SU-DHL-6 (cell line): ENCODE results near the gene NDUFB10.

Source experiments
- H2AFZ ChIP-seq: fragments of 200-600 bp; sonication (generic); 2 replicates; pipeline ENCODE4 v1.6.1; 2014; ENCODE audit warnings: low read depth, mild to moderate bottlenecking, moderate library complexity, mixed read lengths, antibody characterized with exemption, low read length; ENCODE audit not compliant: severe bottlenecking
- H3F3A ChIP-seq: fragments of 200-600 bp; shearing (Covaris generic); 2 replicates; pipeline ENCODE4 v1.6.0; 2016; ENCODE audit warnings: antibody characterized with exemption, mild to moderate bottlenecking; ENCODE audit not compliant: insufficient read depth
- H3K27ac ChIP-seq: fragments of 200-600 bp; sonication (generic); 2 replicates; pipeline ENCODE4 v1.5.1; 2016; ENCODE audit warnings: low read depth, mild to moderate bottlenecking, low read length, moderate library complexity, mixed read lengths
- H3K27me3 ChIP-seq: fragments of 200-600 bp; sonication (generic), shearing (Covaris generic); 2 replicates; pipeline ENCODE4 v1.6.0; 2014; ENCODE audit warnings: mild to moderate bottlenecking, low read length
- H3K36me3 ChIP-seq: fragments of 200-600 bp; sonication (generic); 2 replicates; pipeline ENCODE4 v1.6.1; 2014; ENCODE audit warnings: mild to moderate bottlenecking, low read length, mixed read lengths
- H3K4me2 ChIP-seq: fragments of 300-600, 200-600 bp; shearing (Covaris generic), sonication (generic); 2 replicates; pipeline ENCODE4 v1.6.0; 2014; ENCODE audit warnings: low read length, low read depth, mild to moderate bottlenecking; ENCODE audit not compliant: poor library complexity, severe bottlenecking
- H3K4me3 ChIP-seq: fragments of 200-600 bp; sonication (generic); 2 replicates; pipeline ENCODE4 v1.5.1; 2014; ENCODE audit warnings: antibody characterized with exemption, low read length, mild to moderate bottlenecking, mixed read lengths; ENCODE audit not compliant: insufficient read depth, poor library complexity, severe bottlenecking
- H3K79me2 ChIP-seq: fragments of 200-600 bp; sonication (generic); 2 replicates; pipeline ENCODE4 v1.6.1; 2014; ENCODE audit warnings: mild to moderate bottlenecking, low read length, moderate library complexity; ENCODE audit not compliant: insufficient read depth
- H3K9ac ChIP-seq: fragments of 200-600 bp; sonication (generic); 2 replicates; pipeline ENCODE4 v1.7.0; 2014; ENCODE audit warnings: mild to moderate bottlenecking, low read length
- H3K9me2 ChIP-seq: fragments of 200-600 bp; sonication (generic); replicated peaks from 2 replicates; pipeline ENCODE4 v1.6.1; 2014; ENCODE audit warnings: low read length; ENCODE audit not compliant: insufficient read depth
- H3K9me3 ChIP-seq: fragments of 200-600 bp; sonication (generic); 2 replicates; pipeline ENCODE4 v1.6.1; 2014; ENCODE audit warnings: low read length, mixed read lengths; ENCODE audit not compliant: insufficient read depth
- H4K20me1 ChIP-seq: fragments of 200-600 bp; sonication (generic); 2 replicates; pipeline ENCODE4 v1.6.1; 2014; ENCODE audit warnings: low read depth, mild to moderate bottlenecking, antibody characterized with exemption, low read length, moderate library complexity, mixed read lengths
- EZH2phosphoT487 ChIP-seq: fragments of 200-600 bp; sonication (generic), shearing (Covaris generic); conservative IDR thresholded peaks from 2 replicates; pipeline ENCODE4 v1.6.1; 2018; ENCODE audit warnings: mild to moderate bottlenecking, antibody characterized with exemption, low read length, moderate library complexity, mixed read lengths
- TF ChIP-seq, protein P1 (sequence below): fragments of 200-600 bp; sonication (generic); IDR thresholded peaks from one replicate; pipeline ENCODE4 v1.5.1; 2017; ENCODE audit warnings: antibody characterized with exemption, mild to moderate bottlenecking, low read length, moderate library complexity; ENCODE audit not compliant: insufficient read depth, poor library complexity, severe bottlenecking

Gene NDUFB10

DNA sequence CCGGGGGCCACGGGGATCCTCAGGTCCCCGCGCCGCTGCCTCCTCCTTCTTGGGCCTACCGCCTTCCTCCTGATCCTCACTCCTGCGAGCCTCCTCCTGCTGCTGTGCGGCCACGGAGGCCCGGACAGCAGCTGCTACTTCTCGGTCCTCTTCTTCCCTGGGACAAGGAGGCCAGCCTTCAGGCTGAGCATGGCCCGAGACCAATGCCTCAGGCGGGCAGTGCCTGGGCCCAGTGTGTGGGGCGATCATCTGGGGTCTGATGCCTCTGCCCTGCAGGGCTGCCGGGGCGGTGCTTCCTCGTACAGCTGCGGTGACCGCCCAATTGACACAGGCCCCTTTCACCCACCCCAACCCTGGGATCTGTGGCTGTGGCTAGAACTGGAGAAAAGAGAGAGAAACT lies 41.7 kb downstream of the NDUFB10 start:
- Histone ChIP-seq H3K4me2 (no peak overlapping the region), H3F3A (0 out of 2 replicates have a peak, but pooled peaks cover 3% of the 10 kb centered on the region), H3K36me3 (no peaks in the 10 kb centered on the region), H4K20me1 (no peaks in the 10 kb centered on the region; the same call in 1 of the 2 replicates), H3K9me3 (no peaks in the 10 kb centered on the region), H3K79me2 (peaks cover 28% of the 10 kb centered on the region), H3K9me2 (no peaks in the 10 kb centered on the region), H3K27me3 (no peaks in the 10 kb centered on the region), H2AFZ (no peak overlapping the region), H3K4me3 (no peak overlapping the region), H3K9ac (no peak overlapping the region), H3K27ac (no peak overlapping the region)
- TF ChIP-seq, protein P1, sequence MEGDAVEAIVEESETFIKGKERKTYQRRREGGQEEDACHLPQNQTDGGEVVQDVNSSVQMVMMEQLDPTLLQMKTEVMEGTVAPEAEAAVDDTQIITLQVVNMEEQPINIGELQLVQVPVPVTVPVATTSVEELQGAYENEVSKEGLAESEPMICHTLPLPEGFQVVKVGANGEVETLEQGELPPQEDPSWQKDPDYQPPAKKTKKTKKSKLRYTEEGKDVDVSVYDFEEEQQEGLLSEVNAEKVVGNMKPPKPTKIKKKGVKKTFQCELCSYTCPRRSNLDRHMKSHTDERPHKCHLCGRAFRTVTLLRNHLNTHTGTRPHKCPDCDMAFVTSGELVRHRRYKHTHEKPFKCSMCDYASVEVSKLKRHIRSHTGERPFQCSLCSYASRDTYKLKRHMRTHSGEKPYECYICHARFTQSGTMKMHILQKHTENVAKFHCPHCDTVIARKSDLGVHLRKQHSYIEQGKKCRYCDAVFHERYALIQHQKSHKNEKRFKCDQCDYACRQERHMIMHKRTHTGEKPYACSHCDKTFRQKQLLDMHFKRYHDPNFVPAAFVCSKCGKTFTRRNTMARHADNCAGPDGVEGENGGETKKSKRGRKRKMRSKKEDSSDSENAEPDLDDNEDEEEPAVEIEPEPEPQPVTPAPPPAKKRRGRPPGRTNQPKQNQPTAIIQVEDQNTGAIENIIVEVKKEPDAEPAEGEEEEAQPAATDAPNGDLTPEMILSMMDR: no peak
- no peak for TF ChIP-seq EZH2phosphoT487

DNA sequence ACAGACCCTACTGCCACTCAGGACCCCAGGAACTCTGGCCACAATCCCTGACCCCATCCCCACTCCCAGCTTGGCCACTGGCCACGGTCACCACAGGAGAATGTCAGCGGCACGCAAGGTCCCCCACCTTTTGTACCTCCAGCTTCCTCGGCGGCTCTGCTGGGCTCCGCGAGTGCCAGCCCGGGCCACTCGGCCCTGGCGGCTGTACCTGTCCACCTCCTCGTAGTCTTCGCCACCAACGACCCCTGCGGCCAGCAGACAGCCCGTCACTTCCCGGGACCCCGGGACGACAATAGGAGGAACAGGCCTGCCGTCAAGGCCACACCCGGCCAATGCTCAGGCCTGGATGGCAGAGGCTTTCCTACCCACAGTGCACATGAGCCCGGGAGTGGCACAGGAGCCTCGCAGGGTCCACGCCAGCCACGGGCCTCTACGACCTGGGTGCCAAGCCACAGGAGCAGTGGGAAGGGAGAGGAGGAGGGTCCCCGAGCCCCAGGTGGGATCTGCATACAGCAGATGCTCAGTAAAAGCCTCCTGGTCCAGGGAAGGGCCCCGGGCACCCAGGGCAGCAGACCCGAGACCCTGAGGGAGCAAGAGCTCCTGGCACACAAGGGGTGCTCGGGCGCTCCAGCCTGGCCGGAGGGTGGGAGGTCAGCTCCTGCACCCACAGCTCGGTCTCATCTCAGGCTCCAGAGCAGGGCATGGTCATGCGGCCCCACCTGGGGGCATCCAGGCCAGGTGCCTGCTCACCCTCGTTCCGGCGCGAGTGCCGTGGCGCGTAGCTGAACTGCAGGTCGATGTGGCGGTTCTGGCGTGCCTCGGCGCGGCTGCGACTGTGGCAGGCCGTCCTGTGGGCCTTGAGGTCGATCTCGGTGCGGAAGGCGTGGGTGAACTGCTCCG lies 42.4 kb downstream of the NDUFB10 start:
- no peak overlapping the region for H2AFZ ChIP-seq
- H3K9me3 ChIP-seq: no peaks in the 10 kb centered on the region
- no peaks in the 10 kb centered on the region; the same call in 1 of the 2 replicates for H4K20me1 ChIP-seq
- peaks cover 35% of the 10 kb centered on the region for H3K79me2 ChIP-seq
- no peaks in the 10 kb centered on the region for H3K36me3 ChIP-seq
- H3K4me2 ChIP-seq: no peak overlapping the region
- no peak overlapping the region for H3K4me3 ChIP-seq
- TF ChIP-seq, protein P1: no peak
- TF ChIP-seq EZH2phosphoT487: no peak
- no peak overlapping the region for H3K9ac ChIP-seq
- H3K27ac ChIP-seq: no peak overlapping the region
- H3K9me2 ChIP-seq: no peaks in the 10 kb centered on the region
- H3F3A ChIP-seq: 0 out of 2 replicates have a peak, but pooled peaks cover 2% of the 10 kb centered on the region
- no peaks in the 10 kb centered on the region for H3K27me3 ChIP-seq

DNA sequence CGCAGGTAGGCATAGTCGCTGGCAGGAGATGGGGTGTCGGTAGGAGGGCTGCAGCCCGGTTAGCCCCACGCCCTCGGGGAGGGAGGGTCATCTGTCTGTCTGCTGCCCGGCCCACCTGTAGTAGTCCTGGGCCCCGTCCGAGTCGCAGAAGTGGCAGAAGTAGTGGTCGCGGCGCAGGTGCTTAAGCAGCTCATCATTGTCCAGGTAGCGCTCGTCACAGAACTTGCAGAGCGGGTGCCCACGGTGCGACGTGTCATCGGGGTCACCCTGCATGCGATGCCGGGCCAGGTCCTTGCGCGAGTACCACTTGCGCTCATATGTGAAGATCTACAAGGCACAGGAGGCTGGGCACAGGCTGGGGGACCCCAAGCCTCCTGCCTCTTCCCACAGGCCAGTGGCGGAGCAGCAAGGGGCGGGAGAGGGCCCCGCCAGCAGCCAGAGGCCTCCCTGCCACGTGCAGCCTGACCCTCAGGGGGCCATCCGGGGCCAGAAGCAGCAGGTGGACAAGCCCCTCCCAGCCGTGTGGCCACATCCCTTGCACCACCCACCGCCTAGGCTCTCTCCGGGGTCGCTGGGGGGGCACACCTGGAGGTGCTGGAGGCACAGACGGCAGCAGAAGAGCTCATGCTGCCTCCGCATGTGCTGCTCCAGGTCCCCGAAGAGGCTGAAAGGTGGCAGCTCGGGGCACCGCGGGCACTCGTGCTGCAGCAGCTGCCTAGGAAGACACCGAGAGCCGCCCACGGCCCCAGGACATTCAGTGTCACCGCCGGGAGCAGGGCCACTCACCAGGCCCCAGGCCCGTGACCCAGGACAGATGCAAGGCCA lies 43.3 kb downstream of the NDUFB10 start:
- no peaks in the 10 kb centered on the region for H3K9me3 ChIP-seq
- H3F3A ChIP-seq: no peaks in the 10 kb centered on the region
- H3K79me2 ChIP-seq: peaks cover 44% of the 10 kb centered on the region
- no peak overlapping the region for H3K4me2 ChIP-seq
- H3K4me3 ChIP-seq: no peak overlapping the region
- no peak overlapping the region for H3K9ac ChIP-seq
- no peaks in the 10 kb centered on the region for H3K27me3 ChIP-seq
- no peak for TF ChIP-seq EZH2phosphoT487
- TF ChIP-seq, protein P1: no peak
- H3K9me2 ChIP-seq: no peaks in the 10 kb centered on the region
- no peaks in the 10 kb centered on the region; the same call in 1 of the 2 replicates for H4K20me1 ChIP-seq
- H2AFZ ChIP-seq: no peak overlapping the region
- no peak overlapping the region for H3K27ac ChIP-seq
- H3K36me3 ChIP-seq: no peaks in the 10 kb centered on the region
